NCI-H1092 treated with DMSO at 0.1 percent for 48 hours (cell line): ENCODE measurements around the gene IKZF2.

ENCODE experiments used
- DNase-seq: peaks from one replicate; lab custom pipeline; 2025; lab: John Stamatoyannopoulos, UW

IKZF2 gene

DNA sequence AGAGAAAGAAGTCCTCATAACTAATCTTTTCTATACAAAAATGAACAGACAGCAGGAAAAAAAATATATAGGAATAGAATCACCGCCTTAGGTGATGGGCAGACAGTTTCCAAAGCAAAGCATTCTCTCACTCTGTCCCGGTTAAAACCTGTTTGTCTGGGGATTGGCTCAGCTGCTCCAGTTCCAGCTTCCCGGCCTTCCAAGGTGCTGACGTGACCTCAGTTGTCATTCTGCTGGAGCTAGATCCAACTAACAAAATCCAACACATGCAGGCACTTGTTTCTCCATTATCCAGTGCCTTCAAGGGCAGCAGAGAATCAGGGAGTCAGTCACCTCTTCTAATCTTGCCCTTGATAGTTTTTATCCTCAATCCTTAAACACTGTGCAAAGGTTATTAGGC is 52.8 kb downstream of the IKZF2 start:
- no peak for DNase-seq

DNA sequence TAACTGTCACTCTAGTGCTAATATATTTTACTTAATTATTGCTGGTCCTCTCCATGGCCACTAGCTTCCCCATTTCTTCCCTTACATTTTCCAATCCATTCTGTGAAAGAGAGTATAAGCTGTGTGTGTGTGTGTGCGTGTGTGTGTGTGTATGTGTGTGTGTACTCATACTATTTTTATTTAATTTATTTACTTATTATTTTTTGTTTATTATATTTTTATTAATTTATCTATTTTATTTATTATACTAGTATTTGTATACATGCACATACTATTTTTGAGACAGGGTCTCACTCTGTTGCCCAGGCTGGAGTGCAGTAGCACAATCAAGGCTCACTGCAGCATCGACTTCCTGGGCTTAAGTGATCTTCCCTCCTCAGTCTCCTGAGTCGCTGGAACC is 59.6 kb downstream of the IKZF2 start:
- DNase-seq = no peak

DNA sequence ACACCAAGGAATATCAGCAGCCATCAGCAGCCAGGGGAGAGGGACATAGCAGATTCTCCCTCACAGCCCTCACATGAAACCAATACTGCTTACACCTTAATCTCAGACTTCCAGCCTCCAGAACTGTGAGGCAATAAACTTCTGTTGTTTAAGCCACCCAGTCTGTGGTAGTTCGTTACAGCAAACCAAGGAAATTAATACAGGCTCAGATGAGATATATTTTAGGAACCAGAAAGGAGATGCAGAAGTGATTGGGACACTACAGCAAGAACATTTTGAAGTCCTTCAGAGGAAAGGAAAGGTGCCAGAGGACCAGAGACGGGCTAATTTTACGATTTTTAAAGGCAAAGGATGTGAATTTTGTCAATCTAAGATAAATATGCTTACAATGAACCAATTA is 60.6 kb downstream of the IKZF2 start:
- no peak for DNase-seq

DNA sequence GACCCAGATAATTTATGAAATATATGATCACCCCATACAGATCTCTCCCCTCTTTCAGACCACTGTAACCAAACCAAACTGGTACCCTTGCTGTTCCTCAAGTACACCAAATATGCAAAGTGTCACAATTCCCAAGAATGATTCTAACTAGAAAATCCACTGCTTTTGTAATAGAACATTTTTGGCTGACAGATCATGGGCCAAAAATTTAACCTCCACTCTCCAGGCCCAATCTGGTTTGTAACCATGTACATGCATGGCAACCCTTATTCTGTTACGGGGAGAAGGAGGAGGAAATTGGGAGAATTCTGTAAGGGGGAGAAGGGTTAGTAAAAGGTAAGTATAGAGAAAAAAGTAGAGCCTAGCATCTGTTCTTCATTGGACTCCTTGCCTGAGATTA is 62.0 kb downstream of the IKZF2 start:
- no peak for DNase-seq

DNA sequence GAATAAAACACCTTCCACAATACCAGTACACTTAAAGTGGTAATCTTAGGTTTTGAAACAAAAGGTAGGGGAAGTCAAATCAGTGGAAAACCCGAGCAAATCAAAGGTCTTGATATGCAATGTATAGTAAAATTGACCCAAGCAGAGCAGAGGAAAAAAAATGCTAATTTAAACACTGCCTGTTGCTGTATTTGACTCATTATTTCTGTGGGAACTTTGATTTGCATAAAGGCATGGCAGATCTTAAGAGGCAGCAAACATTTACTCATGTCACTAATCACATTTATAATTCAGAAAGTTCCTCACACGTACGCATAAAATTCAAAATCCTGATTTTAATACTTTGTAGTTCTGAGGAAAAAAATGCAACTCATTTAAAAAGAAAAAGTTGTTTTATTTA is 64.4 kb downstream of the IKZF2 start:
- DNase-seq = no peak

DNA sequence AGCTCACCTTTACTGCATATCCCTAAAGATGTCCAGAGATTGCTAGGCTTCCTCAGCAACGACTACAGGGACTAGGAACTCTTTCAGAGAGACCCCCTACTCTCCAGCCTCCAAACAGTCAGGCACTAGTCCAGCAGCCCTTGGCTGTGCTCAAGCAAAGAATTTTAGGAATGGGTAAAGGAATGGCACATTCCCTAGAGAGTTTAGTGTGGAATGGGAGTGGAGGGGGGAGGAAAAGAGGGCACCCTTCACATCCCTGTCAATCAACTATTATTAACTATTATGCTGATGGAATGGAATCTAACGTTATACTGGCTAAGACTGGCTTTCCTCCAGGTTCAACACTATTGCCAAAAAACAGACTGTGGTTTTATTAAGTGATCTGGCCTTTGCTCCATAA is 64.8 kb downstream of the IKZF2 start:
- no peak for DNase-seq

DNA sequence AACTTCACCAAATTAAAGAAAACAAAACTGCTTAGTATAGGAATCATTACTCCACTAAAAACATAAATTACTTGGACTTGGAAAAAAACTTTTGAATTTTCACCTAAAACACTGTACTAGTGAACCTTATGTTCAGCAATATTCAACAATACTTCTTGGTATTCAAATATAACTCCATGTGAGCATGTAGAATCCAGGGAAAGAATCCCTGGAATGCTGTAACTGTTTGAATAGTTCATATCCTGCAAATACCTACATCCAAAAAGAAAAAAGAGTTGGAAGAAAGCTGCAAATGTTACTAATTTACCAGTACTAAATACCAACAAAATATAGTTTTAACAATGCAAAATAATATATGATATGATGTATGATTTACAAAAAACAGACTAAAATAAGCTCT is 65.4 kb downstream of the IKZF2 start:
- DNase-seq = no peak

DNA sequence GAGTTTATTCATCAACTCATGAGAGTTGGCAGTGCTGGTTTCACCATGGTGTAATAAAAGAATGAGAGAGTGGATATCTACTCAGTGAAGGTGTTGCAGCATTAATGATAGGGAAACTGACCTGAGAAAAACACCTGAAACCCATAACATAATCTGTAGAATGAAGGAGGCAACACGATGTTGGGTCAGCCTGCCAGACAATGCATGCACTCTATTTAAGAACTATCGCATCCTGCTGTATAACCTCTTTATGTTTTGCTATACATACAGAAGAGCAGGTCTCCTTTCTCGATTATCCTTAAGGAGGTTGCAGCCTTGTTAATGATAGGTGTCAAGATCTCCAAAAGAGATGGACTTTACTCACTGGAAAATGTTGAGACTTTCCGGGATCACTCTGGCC is 65.9 kb downstream of the IKZF2 start:
- no peak for DNase-seq

DNA sequence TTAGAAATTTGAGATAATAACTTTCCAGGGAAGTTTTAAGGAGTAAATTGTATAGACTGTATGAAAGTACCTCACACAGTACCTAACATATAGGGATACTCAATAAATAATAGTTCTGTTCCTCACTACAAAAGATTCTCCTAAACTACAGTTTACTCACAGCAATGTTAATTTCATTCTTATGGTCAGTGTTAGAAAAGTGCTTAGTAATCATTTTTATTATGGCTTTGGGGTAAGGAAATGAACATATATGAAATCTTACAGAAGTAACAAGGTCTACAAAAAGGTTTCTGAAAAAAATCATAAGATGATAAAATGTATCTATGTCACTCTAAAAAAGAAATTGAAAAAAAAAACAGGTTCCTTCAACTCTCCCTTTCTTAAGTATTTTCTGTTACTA is 67.2 kb downstream of the IKZF2 start:
- no peak for DNase-seq

DNA sequence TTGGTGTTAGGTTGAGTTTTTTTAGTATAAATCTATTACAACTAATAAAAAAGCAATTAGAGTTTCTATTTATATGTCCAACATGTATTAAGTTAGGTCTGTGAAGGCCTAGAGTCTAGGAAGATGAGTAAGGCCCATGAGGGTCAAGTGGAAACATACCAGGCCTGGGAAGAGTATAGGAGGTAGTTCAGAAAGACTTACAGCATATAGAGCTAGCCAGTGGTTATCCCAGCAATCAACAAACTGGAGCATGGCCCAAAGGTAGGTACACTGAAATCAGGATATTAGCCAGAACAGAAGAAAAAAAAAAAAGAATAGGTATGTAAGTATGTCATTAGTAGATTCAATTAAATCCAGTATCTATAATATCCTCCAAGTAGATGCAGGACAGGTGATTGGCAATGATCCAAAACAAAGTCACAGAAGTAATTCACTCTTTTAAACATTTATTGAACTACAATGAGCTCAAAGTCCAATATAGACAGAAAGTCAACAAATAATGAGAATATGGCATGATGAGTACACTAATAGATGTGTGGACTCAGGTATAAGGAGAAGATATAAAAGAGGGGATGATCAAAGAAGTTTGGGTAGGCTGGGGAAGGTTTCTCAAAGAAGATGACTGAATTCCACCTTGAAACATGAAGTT is 70.3 kb downstream of the IKZF2 start:
- no peak for DNase-seq

DNA sequence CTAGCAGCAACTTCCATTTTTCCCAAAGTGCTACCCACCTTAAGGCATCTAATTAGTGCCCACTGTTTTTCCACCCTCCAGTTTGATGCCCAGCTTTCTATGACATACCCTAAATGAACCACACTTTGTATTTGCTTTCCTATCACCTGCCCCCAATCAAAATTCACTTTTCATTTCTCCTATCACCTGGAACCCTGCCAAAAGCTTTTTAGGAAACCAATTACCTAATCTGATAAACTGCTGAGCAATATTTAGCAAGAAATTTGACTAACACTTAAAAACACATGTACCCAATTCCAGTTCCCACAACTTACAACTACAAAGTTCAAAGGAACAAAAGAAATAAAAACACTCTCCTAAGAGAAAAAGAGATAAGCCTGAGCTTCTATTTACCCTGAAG is 71.7 kb downstream of the IKZF2 start:
- DNase-seq = no peak

DNA sequence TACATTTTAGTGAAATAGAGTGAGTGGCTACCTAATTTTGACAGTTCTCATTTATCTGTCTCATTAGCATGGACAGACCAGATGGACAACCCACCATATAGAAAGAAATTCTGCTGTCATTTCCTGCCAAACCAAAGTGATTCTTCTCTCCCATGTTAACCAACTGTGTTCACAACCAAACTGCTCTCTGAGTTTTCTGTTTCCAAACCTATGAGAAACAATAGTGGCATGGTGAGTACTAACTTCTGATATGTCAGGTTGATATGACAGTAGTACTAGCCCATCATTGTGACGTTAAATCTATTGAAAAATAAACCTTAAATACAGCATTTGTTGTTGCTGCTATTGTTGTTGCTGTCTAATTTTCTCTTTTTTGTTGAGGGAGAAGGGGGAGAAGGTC is 72.7 kb downstream of the IKZF2 start:
- DNase-seq = no peak

DNA sequence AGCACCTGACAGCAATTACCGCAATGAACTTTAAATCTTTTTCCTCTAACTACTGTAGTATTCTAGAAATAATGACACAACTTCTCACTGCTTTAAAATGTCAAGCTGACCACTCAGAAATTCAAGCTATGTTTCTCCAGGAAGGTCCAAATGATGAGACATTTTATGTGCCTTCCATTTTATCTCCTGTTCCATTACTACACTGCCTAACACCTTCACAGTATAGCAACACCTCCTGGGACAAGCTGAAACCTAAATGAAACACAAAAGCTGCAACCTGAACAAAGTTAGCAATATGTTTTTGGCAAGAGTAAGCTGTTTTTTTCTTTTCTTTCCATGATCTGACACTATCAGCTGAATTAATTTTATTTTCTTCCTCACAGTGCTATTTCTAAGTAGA is 81.9 kb downstream of the IKZF2 start:
- no peak for DNase-seq

DNA sequence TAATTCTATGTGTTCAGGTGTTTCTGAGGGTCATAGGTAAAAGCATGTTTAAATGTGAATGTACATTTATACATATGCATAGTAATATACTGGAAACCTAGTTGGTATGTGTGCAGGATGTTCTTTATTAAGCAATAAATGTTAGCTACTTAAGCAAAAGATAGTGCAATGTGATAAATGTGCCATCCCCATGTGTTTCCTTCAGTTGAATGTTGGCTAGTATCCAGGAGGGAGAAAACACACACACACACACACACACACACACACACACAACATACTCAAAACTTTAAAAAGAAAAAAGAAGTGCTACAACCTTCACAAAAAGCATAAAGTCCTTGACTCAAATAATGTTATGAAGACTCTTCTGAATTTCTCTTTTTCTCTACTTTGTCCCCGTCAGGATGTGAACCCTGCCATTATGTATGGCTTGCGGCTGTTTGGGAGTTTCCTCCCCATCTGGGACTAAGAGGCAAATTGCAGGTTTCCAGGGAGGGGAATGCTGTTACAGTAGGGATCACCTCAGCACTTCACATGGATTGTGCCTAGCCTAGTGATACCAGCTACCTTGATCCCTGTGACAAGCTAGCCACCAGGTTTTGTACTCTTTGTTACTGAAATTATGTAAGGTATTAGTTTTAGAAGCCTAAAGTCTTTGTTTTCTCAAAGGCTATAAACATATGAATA is 82.6 kb downstream of the IKZF2 start:
- no peak for DNase-seq

DNA sequence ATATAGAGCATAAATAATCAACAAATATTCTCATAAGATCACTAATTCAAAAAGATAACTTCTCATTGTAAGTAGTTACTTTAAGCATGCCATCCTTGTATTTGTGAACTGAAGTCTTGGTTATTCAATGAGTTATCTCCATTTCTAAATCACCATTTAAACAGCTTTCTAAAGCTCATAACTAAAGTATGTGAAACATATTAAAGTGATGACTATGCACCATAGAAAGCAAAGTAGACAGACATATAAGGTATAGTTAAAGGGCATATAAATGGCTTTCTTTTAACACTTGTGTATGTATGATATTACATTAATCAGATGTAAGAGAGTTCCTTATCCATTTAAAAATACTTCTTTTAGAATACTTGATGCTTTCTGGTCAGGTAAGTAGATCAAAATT is 83.5 kb downstream of the IKZF2 start:
- no peak for DNase-seq

DNA sequence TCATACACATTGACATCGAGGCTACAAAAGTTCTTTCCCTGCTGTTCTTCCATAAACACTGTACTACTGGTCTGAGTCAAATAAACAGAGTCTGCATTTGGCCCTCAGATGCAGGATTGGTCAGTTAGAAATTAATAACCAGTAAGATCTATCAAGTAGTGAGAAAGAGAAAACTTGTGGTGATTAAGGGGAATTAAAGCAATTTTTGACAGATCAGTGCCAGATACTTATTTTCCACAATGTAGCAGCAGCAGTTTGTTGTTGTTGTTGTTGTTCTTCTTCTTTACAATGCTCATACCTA is 85.0 kb downstream of the IKZF2 start:
- no peak for DNase-seq

DNA sequence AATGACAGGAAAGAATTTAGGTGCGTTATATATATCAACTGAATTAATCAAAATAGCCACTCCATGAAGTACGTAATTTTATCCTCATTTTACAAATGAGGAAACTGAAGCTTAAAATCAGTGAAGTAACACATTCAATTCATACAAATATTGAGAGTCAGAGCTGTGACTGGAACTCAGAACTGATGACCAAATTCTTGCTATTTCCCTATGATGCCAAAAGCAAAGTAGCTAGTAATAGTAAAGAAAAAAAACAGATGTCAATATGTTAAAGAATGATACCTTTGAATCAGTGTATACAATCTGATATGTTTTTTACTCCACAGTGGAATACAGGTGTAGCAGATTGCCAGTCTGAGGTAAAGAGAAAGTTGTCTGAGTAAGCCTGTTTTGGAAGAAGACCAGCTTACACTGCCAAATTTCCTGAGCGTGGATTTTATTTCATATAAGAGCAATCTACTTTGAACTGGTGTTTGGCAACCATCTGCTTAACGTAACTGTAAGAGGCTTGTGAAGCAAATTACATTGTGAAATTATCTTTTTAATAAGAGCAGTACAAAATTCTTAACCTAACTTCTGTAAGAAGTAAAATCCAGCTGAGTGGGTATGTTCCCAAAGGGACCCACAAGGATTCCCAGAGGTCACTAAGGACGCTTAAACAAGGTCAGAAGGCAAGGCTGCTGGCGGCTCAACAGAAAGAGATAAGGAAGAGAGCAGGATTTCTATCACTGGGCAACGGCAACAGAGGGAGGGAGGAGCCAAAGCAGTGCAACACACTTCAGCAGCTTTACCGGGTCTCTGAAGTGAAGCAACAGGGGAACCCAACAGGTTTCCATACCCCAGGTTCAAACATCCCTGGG is 85.6 kb downstream of the IKZF2 start:
- peak; percentile 86 for DNase-seq

DNA sequence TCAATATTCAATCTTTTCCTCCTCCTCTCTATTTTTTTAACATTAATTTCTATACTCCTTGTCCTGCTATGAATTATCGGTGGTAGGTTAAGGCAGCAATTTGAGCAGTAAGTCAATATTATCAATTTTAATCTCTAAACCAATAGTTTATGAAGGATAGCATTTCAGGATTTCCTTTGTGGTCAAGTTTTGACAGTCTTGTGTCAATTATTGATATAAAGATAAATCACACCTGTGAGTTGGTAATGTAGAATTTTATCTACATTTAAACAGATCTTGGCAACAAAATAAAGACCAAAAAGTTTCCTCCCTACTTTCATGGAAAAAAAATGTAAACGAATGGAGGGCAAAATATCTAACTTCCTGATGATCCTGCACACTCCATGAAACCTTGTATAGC is 87.3 kb downstream of the IKZF2 start:
- DNase-seq = no peak

DNA sequence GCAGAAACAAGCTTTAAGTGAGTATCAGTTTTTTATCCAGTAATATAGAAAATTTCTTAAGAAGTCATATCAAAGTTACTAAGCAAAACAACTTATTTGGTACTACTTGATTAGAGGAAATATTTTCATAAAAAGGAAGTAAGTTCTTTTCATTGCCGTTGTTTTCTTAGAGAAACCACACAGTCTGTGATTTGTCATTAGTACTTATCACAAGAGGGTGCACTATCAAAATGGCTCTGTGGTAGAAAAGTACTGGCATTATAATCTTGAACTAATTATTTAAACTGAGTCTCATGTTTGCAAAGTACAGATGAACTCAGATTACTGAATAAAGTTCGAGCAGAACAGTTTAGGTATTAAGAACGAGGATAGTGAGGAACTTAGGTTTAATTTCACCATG is 93.4 kb downstream of the IKZF2 start:
- DNase-seq = no peak

DNA sequence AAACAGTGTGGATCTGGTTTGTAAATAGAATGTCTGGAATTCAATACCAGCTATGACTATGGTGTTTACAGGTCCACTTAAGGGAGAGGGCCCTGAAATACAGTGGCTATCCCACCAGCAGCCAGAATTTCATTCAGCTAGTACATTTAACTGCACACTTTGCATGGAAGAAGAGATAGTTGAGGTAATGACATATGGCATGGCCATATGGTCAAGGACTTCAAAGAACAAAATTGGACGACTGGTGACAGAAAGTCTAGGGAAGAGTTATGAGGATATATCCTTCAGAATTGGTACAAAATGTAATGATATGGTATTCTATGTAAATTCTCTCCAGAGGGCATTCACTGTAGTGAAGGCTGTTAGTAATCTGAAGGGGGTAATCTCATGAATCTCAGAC is 105.0 kb downstream of the IKZF2 start:
- no peak for DNase-seq

DNA sequence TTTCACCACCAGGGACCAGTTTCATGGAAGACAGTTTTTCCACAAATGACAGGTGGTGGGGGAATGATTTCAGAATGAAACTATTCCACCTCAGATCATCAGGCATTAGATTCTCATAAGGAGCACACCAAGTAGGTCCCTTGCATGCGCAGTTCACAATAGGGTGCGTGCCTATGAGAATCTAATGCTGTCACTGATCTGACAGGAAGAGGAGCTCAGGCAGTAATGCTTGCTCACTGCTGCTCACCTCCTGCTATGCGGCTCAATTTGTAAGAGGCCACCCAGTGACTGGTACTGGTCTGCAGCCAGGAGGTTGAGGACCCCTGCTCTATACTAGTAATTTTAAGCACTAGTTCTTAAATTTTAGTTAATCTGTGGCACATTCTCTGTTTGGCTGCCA is 107.8 kb downstream of the IKZF2 start:
- no peak for DNase-seq

DNA sequence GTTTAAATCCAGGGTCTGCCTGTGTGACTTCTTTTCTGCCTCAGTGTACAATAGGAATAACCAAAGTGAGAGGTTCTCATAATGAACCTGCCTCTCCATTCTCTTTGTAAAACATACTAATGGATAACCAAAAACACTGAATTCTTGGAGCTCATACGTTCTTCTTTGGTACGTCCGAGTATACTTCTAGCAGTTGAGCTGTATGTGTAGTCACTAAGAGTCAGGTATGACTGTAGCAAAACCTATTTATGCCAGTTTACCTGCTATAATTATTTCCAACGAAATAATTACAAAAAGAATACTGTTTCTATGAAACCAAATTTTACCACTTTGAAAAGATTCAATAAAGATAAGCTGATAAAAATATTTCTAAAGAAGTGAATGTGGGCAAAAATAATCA is 109.2 kb downstream of the IKZF2 start:
- DNase-seq = no peak

DNA sequence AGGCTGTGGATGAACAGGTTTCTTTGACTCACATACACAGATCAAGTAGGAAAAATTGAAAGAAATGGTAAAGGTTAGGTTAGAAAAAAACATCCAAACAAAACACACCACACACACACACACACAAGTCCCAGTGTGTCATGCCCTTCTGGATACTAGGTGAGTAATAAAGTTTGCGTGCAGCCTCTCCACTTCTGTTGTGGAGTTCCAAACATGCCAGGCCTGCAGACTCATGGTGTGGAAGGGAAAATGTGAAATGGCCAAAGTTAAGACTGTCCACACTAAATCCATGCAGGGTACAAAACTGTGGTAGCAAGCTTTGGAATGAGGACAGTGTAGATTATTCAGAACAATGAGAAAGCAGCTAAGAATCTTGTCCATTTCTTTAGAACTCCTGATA is 114.6 kb downstream of the IKZF2 start:
- no peak for DNase-seq

DNA sequence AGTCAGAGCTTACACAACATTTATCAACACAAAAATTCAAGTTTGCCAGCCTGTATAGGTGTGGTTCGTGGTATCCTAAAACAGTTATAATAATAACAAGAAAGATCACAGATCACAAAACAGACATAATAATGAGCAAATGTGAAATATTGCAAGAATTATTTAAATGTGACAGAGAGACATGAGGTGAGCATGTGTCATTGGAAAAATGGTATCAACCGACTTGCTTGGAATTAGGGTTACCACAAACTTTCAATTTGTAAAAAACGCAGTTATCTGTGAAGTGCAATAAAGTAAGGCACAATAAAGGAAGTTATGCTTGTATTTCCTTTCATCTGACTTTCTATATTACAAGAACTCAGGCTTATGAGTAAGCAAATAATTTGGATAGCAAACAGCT is 116.8 kb downstream of the IKZF2 start:
- DNase-seq = no peak
